ENCODE results near the gene SLC36A4.

GRCh38 chr11:93145390-93145915, 52.3 kb downstream of the SLC36A4 start:
- TF ChIP-seq ETV5 (CRISPR knock-in tag; IDR thresholded peaks at IDR 0.05; ENCODE audit: low read depth) (no peak), ZNF644 (tag; IDR thresholded peaks at IDR 0.05; ENCODE audit: low read depth) (no peak), THRAP3 (IDR thresholded peaks at IDR 0.05; ENCODE audit: borderline replicate concordance) (no peak), XRCC3 (IDR thresholded peaks at IDR 0.05) (no peak), PHF20 (IDR thresholded peaks at IDR 0.05; ENCODE audit: partially characterized antibody) (no peak), POLR2A (conservative IDR thresholded peaks at IDR 0.05) (no peak), MYC (IDR thresholded peaks at IDR 0.05; ENCODE audit: low read depth, low read length) (no peak), MYC (CRISPR knock-in tag; IDR thresholded peaks at IDR 0.05; ENCODE audit: borderline replicate concordance, low read depth) (no peak), ZNF3 (CRISPR knock-in tag; IDR thresholded peaks at IDR 0.05) (no peak), SAP30 (IDR thresholded peaks at IDR 0.05; ENCODE audit: borderline replicate concordance, insufficient read depth, low read depth, low read length, poor library complexity, severe bottlenecking) (no peak), ARID2 (IDR thresholded peaks at IDR 0.05) (no peak), ZZZ3 (IDR thresholded peaks at IDR 0.05) (no peak), EZH2 (IDR thresholded peaks at IDR 0.05; ENCODE audit: borderline replicate concordance, low read depth, low read length) (no peak)
- TF ChIP-seq, protein P1, sequence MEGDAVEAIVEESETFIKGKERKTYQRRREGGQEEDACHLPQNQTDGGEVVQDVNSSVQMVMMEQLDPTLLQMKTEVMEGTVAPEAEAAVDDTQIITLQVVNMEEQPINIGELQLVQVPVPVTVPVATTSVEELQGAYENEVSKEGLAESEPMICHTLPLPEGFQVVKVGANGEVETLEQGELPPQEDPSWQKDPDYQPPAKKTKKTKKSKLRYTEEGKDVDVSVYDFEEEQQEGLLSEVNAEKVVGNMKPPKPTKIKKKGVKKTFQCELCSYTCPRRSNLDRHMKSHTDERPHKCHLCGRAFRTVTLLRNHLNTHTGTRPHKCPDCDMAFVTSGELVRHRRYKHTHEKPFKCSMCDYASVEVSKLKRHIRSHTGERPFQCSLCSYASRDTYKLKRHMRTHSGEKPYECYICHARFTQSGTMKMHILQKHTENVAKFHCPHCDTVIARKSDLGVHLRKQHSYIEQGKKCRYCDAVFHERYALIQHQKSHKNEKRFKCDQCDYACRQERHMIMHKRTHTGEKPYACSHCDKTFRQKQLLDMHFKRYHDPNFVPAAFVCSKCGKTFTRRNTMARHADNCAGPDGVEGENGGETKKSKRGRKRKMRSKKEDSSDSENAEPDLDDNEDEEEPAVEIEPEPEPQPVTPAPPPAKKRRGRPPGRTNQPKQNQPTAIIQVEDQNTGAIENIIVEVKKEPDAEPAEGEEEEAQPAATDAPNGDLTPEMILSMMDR (IDR thresholded peaks at IDR 0.05 in 2 of 3, conservative IDR thresholded peaks at IDR 0.05 in 1 of 3; ENCODE audit: insufficient read depth in 2 of 3, low read depth in 1 of 3, low read length in 3 of 3): no peak
- TF ChIP-seq, protein P2, sequence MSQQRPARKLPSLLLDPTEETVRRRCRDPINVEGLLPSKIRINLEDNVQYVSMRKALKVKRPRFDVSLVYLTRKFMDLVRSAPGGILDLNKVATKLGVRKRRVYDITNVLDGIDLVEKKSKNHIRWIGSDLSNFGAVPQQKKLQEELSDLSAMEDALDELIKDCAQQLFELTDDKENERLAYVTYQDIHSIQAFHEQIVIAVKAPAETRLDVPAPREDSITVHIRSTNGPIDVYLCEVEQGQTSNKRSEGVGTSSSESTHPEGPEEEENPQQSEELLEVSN (IDR thresholded peaks at IDR 0.05; ENCODE audit: borderline replicate concordance in 1 of 2, extremely low read depth in 1 of 2, insufficient read depth in 1 of 2, insufficient read length in 1 of 2, low read depth in 1 of 2, low read length in 1 of 2, poor library complexity in 1 of 2, severe bottlenecking in 1 of 2): no peak
